ENCODE data around the gene DNAJC5.
A peak's percentile ranks its signal among the peaks of the same experiment; 100 is the strongest.
"Not testable (repeated sequence)": the region's sequence is repeated elsewhere in the genome, so short reads cannot be mapped to it uniquely, and the experiment has no call there.

The DNAJC5 gene

GRCh38 chr20:63957004-63957689 lies 62.2 kb downstream of the DNAJC5 start:
- DNase-seq = peak; percentile 23

- no peak for DNase-seq
Observed at GRCh38 chr20:63957690-63958441, 62.9 kb downstream of the DNAJC5 start.

- no peak for DNase-seq
Observed at GRCh38 chr20:63958471-63958870, 63.5 kb downstream of the DNAJC5 start.

DNA sequence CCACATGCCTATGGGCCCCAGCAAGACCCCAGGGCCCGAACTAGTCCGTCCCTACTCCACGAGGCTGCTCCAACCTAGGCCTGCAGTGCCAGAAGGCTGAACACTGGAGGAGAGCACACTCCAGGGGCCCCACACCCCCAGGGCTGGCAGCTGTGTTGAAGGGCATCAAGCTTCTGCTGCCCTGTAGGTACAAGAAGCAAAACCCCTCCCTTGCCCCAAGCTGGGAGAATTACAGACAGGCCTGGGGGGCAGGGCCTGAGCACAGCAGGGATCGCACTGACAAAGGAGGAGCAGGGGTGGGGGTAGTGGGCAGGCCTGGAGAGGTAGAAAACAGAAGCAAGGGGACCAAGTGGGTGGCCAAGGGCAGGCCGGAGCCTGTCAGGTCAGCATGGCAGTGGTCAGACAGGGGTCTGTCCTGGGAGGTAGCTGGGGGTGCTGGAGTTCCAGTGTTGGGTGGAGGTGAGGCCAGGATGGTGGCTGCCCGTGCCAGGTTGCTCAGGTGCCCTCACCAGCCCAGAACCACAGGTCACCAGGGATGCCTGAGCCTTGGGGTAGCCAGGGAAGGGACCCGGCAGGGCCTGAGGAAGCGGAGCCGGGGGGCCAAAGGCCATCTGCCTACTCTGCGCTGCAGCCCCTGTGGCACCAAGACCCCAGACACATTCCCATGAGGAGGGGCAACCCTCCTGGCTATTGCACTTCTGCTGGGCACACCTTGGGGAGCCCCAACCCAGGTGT lies 64.2 kb downstream of the DNAJC5 start:
- no peak for DNase-seq

DNA sequence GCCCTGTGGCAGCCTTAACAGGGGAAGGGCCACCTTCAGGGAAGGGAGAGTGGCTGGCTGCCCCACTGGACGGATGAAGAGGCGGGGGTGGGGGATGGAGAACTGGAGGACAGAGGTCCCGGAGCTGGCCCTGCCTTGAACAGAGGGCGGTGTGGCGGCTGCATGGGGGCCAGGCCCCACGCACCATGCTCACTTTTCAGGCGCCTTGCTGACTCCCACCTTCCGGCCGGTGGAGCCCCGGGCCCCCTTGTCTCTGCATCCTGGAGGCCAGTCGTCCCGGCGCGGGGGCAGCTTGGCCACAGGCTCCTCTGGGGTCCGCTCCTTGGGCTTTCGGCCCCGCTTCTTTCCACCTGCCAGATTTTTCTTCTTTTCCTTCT lies 64.8 kb downstream of the DNAJC5 start:
- DNase-seq = no peak

DNA sequence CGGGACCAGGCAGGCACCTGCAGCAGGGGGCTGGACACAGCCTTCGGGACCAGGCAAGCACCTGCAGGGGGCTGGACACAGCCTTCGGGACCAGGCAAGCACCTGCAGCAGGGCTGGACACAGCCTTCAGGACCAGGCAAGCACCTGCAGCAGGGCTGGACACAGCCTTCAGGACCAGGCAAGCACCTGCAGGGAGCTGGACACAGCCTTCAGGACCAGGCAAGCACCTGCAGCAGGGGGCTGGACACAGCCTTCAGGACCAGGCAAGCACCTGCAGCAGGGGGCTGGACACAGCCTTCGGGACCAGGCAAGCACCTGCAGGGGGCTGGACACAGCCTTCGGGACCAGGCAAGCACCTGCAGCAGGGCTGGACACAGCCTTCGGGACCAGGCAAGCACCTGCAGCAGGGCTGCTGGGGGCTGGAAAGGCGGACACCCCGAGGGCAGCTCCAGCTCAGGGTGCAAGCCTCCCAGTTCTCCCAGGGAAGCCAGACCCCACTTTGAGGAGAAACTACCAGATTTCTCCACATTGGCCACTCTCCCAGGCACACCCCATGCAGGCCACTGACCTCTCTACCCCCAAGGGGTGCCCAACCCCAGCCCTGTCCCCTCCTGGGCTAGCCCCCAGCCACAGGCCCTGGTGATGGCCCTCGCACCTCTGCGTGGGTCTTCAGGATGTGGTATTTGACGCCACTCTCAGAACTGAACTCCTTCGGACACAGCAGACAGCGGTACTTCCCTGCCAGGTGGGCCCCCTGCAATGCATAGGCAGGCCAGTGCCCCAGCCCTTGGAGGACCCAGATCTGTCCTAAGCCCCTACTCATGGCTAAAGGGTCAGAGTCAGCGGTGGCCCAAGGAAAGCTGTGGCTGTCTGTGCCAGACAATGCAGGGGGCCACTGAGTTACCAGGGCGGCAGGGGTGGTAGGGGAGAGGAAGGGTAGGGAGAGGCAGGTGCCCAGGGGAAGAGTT lies 66.0 kb downstream of the DNAJC5 start:
- DNase-seq = not testable (repeated sequence)

GRCh38 chr20:63961664-63962425 lies 66.9 kb downstream of the DNAJC5 start:
- DNase-seq = no peak

- no peak for DNase-seq
Observed at GRCh38 chr20:63962426-63963347, 67.8 kb downstream of the DNAJC5 start.

GRCh38 chr20:63963348-63963741 lies 68.4 kb downstream of the DNAJC5 start:
- DNase-seq = no peak

DNA sequence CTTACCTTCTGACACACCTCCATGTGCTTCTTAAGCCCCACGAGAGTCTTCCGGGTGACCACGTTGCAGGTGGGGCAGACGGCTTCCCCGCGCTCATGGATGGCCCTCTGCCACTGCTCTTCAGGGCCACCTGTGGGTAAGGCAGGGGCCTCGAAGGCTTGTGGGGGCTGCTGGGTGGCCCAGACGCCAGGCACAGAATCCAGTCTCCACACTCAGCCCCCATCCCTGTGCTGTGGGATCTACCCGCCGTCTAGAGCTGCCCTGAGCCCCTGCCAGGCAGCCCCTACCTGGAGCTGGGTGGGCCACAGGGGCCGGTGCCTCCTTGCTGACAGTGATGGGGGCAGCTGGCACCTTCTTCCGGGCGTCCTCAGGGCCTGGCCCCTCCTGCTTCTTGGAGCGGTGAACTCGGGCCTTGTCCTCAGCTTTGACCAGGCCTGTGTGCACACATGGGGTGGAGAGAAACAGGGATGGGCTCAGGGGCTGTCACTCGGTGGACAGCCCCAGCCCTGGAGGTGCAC lies 68.9 kb downstream of the DNAJC5 start:
- no peak for DNase-seq

DNA sequence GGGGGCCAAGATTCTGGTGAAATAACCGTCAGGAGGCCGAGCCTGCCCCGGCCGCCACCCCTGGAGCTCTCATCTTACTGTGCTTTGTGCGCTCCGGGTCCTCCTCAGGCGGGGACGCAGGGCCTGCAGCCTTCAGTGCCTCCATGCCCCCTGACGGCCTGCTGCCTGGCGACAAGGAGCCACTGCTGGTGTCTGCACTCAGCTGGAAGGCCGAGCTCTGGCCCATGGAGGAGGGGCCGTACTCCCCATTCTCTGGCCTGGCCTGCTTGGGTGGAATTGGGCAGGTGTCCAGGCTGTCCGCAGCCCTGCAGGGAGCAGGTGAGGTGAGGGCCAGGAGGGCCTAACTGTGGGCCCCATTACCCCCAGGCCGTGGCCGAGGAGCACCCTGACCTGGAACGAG lies 69.5 kb downstream of the DNAJC5 start:
- no peak for DNase-seq

GRCh38 chr20:63966172-63966943 lies 71.4 kb downstream of the DNAJC5 start:
- DNase-seq = no peak

DNA sequence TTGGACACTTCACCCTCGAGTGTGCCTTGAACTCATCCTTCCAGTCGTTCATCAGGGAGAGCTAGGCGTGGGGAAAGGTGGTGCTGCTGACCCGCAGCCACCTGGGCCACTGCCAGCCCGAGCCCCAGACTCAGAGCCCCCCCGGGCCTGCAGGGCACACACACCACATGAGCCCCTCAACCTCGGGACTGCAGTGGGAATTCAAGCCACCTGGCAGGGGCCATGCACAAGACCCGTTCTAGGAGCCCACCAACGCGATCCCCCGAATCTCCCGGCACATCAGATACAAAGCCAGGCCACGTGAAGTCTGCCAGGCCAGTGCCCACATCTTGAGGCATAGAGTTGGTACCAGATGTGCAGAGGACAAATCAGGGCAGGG lies 72.0 kb downstream of the DNAJC5 start:
- no peak for DNase-seq

- DNase-seq = no peak
Observed at GRCh38 chr20:63967330-63968135, 72.6 kb downstream of the DNAJC5 start.

DNA sequence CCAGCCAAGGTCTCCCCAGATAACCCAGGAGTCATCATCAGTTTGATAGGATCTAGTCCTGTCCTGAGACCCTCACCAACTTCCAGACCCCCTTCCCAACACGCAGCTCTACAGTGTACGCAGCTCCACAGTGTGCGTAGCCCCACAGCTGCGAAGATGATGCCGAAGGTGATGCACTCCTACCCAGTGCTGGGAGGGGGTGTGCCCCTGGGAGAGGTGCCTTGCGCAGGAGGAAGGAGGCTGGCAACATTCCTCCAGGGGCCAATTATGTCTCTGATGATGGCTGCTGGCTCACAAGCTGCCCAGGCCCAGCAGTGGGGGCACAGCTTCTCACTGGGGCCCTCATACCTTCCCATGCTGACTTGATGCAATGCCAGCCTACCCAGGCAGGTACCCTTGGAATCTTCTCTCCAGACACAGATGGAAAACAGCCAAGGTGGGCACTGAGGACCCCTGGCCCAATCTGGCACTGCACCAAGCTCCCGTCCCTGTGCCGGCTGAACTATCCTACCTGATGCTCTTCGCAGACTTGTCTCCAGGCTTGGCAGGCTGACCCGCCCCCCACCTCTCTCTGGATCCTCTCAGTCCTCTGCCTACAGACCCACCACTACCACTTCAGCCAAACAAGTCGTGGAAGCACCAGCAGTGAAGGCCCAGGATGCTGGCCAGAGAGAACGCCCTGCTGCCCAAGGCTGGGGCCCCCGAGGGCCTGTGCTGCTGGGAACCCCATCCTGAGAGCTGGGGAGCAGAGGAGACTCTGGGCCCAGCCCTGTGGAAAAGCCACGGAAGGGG lies 73.4 kb downstream of the DNAJC5 start:
- no peak for DNase-seq

GRCh38 chr20:63968928-63969760 lies 74.2 kb downstream of the DNAJC5 start:
- DNase-seq = no peak
